Activated T-cell treated with anti-CD3 and anti-CD28 coated beads, Interleukin-2, amount 50 U/mL, for 24 hours (primary cell): ENCODE data around the gene SALL2.
A peak's percentile ranks its signal among the peaks of the same experiment; 100 is the strongest.

Experiments
- DNase-seq: peaks from one replicate; pipeline ENCODE4 v3.0.0-alpha.2; 2020
- H3K27ac Mint-ChIP-seq: 2 replicates; pipeline ENCODE4 v1.8.0; 2020; ENCODE audit warnings: mild to moderate bottlenecking, mixed read lengths
- H3K27me3 Mint-ChIP-seq: 2 replicates; pipeline ENCODE4 v1.8.0; 2020; ENCODE audit warnings: mixed read lengths
- H3K36me3 Mint-ChIP-seq: 2 replicates; pipeline ENCODE4 v1.8.0; 2020; ENCODE audit warnings: low read depth, mixed read lengths
- H3K4me1 Mint-ChIP-seq: 2 replicates; pipeline ENCODE4 v1.8.0; 2020; ENCODE audit warnings: low read depth, mixed read lengths
- H3K4me3 Mint-ChIP-seq: 2 replicates; pipeline ENCODE4 v1.8.0; 2020; ENCODE audit warnings: mild to moderate bottlenecking, moderate library complexity, mixed read lengths
- H3K9me3 Mint-ChIP-seq: 2 replicates; pipeline ENCODE4 v1.8.0; 2020; ENCODE audit warnings: mixed read lengths

The SALL2 gene

GRCh38 chr14:21536418-21537089, 10.4 kb upstream of the SALL2 start:
- H3K27me3 Mint-ChIP-seq = peaks cover 65% of the 10 kb centered on the region
- H3K9me3 Mint-ChIP-seq = no peaks in the 10 kb centered on the region
- no peaks in the 10 kb centered on the region for H3K36me3 Mint-ChIP-seq
- H3K4me1 Mint-ChIP-seq = peaks cover 11% of the 10 kb centered on the region
- DNase-seq = no peak
- H3K27ac Mint-ChIP-seq = no peak overlapping the region
- H3K4me3 Mint-ChIP-seq = no peak overlapping the region

GRCh38 chr14:21535545-21536417, 9.6 kb upstream of the SALL2 start:
- Mint-ChIP-seq H3K4me3 (no peak overlapping the region), H3K4me1 (peaks cover 11% of the 10 kb centered on the region), H3K36me3 (no peaks in the 10 kb centered on the region), H3K27me3 (peaks cover 62% of the 10 kb centered on the region), H3K9me3 (no peaks in the 10 kb centered on the region), H3K27ac (no peak overlapping the region)
- no peak for DNase-seq

DNA sequence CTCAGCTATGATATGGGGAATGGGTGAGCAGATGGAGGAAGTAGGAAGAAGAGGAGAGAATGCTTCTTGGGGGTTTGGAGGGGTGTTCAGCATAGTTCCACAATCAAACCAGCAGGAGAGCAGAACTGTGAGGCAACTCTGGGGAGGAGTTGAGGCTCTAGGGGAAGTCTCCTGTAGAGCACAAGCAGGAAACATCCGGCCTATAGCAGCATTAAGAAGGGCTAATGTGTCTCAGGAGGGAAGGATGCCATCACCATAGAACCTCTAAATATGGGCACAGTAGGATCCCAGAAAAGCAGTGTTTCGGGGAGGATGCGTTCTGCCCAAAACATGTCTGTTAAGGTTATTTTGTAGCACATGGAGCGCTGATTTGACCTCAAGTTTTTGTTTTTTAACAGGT, 8.4 kb upstream of the SALL2 start:
- Mint-ChIP-seq H3K4me1 (peaks cover 11% of the 10 kb centered on the region), H3K36me3 (no peaks in the 10 kb centered on the region), H3K27ac (no peak overlapping the region), H3K27me3 (peaks cover 59% of the 10 kb centered on the region), H3K9me3 (no peaks in the 10 kb centered on the region), H3K4me3 (no peak overlapping the region)
- no peak for DNase-seq

- no peak for DNase-seq
- Mint-ChIP-seq H3K36me3 (no peaks in the 10 kb centered on the region), H3K9me3 (no peaks in the 10 kb centered on the region), H3K4me1 (peaks cover 11% of the 10 kb centered on the region), H3K27me3 (peaks cover 47% of the 10 kb centered on the region), H3K4me3 (no peak overlapping the region), H3K27ac (no peak overlapping the region)
Measured at GRCh38 chr14:21533294-21533693, 7.1 kb upstream of the SALL2 start.

DNA sequence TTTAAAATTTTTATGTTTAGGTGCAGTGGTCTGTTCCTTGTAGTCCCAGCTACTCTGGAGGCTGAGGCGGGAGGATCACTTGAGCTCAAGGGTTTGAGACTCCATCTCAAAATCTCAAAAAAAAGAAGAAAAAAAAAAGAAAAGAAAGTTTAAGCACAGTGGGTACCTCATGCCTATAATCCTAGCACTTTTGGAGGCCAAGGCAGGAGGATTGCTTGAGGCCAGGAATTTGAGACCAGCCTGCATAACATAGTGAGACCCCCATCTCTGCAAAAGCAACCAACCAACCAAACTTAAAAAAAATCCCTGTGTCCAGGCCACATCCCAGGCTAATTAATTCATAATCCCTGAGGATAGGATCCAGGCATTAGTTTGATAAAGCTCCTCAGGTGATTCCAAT, 3.4 kb upstream of the SALL2 start:
- H3K4me3 Mint-ChIP-seq = no peak overlapping the region
- no peak for DNase-seq
- peaks cover 12% of the 10 kb centered on the region for H3K27me3 Mint-ChIP-seq
- no peak overlapping the region for H3K27ac Mint-ChIP-seq
- H3K4me1 Mint-ChIP-seq = peaks cover 14% of the 10 kb centered on the region
- H3K9me3 Mint-ChIP-seq = no peaks in the 10 kb centered on the region
- no peaks in the 10 kb centered on the region for H3K36me3 Mint-ChIP-seq

- Mint-ChIP-seq H3K4me3 (no peak overlapping the region), H3K36me3 (no peaks in the 10 kb centered on the region), H3K27me3 (peaks cover 7% of the 10 kb centered on the region), H3K27ac (no peak overlapping the region), H3K9me3 (no peaks in the 10 kb centered on the region), H3K4me1 (peaks cover 14% of the 10 kb centered on the region)
- no peak for DNase-seq
Measured at GRCh38 chr14:21528381-21529348, 2.5 kb upstream of the SALL2 start.

GRCh38 chr14:21527318-21527679, 1.2 kb upstream of the SALL2 start:
- Mint-ChIP-seq H3K9me3 (no peaks in the 10 kb centered on the region), H3K4me3 (peak overlapping the region; percentile 81), H3K36me3 (no peaks in the 10 kb centered on the region), H3K27ac (no peak overlapping the region), H3K4me1 (peaks cover 14% of the 10 kb centered on the region), H3K27me3 (peaks cover 2% of the 10 kb centered on the region)
- no peak for DNase-seq

- DNase-seq = no peak
- Mint-ChIP-seq H3K4me1 (peaks cover 14% of the 10 kb centered on the region), H3K9me3 (no peaks in the 10 kb centered on the region), H3K36me3 (no peaks in the 10 kb centered on the region), H3K27me3 (no peaks in the 10 kb centered on the region), H3K4me3 (peak overlapping the region; percentile 81), H3K27ac (peak overlapping the region; percentile 32)
Measured at GRCh38 chr14:21526672-21527317, 649 bp upstream of the SALL2 start.

DNA sequence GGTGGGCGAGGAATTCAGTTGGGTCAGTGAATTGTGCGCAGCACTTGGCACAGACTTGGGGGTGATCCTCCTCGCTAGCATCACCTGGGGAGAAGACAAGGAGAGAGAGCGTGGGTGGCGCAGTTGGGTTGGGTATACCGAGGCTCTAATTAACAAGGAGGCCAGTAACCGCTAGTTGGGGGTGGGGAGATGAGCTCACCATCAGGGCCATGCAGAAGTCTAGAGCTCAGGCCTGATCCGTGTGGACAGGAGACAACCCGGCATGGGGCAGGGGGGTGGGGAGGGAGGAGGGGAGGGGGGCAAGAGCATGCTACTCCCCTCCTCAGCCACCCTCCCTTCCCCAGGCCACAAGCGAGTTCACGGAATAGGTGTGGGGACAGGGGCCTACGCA, 580 bp downstream of the SALL2 start:
- Mint-ChIP-seq H3K4me3 (peak overlapping the region; percentile 81), H3K27ac (peak overlapping the region; percentile 72), H3K36me3 (no peaks in the 10 kb centered on the region), H3K27me3 (no peaks in the 10 kb centered on the region), H3K4me1 (peaks cover 14% of the 10 kb centered on the region), H3K9me3 (no peaks in the 10 kb centered on the region)
- no peak for DNase-seq

DNA sequence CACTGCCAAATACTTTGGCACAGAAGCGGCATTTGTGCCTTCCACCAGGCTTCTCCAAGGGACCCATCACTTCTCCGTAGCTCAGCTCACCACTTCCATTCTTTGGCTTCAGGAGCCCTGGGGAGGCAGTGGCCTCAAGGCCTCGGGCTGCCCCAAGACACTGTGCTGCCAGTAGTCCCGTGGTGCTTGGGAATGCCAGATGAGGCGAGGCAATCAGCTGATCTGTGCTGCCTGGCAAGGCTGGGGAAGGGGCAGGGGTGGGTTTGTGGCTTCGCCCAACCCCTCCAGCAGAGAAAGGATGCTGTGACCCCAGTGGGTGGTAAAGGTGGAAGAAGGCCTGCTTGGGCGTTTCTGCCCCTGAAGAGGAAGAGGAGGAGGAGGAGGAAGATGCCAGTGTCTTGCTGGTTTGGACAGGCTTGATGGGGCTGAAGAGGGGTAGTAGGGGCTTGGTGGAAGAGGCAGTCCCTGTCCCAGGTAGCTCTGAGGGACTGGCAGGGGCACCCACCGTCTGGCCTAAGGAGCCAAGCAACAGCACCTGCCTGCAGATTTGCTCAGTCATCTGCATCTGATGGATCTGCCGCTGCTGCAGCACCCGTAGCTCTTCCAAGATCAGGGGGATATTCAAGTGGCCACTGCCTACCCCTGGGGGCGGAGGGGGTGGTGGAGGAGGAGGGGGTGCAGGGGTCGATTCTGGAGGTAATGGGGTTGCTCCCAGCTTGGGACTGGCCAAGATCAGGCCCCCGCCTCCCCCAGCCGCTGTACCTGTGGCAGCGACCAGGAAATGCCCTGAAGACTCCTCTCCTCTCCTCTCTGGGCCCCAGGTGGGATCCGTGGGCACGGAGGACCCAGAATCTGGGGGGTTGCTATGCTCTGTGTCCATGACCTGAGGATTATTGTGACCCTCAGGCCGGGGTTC, 1.3 kb downstream of the SALL2 start:
- H3K27me3 Mint-ChIP-seq = no peaks in the 10 kb centered on the region
- DNase-seq = no peak
- no peaks in the 10 kb centered on the region for H3K36me3 Mint-ChIP-seq
- peaks cover 14% of the 10 kb centered on the region for H3K4me1 Mint-ChIP-seq
- peak overlapping the region; percentile 72 for H3K27ac Mint-ChIP-seq
- H3K9me3 Mint-ChIP-seq = no peaks in the 10 kb centered on the region
- peak overlapping the region; percentile 81 for H3K4me3 Mint-ChIP-seq

GRCh38 chr14:21523203-21523602, 2.9 kb downstream of the SALL2 start:
- no peaks in the 10 kb centered on the region for H3K36me3 Mint-ChIP-seq
- peaks cover 14% of the 10 kb centered on the region for H3K4me1 Mint-ChIP-seq
- H3K4me3 Mint-ChIP-seq = no peak overlapping the region
- no peak for DNase-seq
- no peaks in the 10 kb centered on the region for H3K27me3 Mint-ChIP-seq
- no peaks in the 10 kb centered on the region for H3K9me3 Mint-ChIP-seq
- H3K27ac Mint-ChIP-seq = no peak overlapping the region

DNA sequence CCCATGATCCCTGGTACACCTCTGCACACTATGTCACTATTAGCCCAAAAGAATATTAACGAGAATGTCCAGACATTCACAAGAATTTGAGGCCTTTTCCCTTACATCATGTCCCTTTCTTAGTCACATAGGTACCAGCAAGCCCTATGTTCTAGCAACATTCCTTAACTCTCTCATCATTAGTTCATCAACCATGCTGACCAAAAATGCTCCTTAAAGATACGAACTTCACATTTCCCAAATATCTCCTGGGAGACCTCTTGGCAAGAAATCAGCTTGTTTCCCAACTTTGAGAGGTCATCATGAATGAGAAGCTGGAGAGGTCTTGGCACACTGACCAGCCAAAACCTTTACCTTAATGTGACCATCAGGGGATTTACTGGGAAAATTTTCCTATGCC, 4.6 kb downstream of the SALL2 start:
- Mint-ChIP-seq H3K36me3 (no peaks in the 10 kb centered on the region), H3K9me3 (no peaks in the 10 kb centered on the region), H3K4me3 (no peak overlapping the region), H3K27ac (no peak overlapping the region), H3K27me3 (no peaks in the 10 kb centered on the region), H3K4me1 (peaks cover 5% of the 10 kb centered on the region)
- no peak for DNase-seq

- peaks cover 2% of the 10 kb centered on the region for H3K4me1 Mint-ChIP-seq
Measured at GRCh38 chr14:21520767-21521166, 5.4 kb downstream of the SALL2 start.

More at GRCh38 chr14:21520767-21521166, 5.4 kb downstream of the SALL2 start:
- H3K27me3 Mint-ChIP-seq = peaks cover 3% of the 10 kb centered on the region
- no peaks in the 10 kb centered on the region for H3K9me3 Mint-ChIP-seq
- H3K36me3 Mint-ChIP-seq = no peaks in the 10 kb centered on the region
- no peak for DNase-seq
- no peak overlapping the region for H3K4me3 Mint-ChIP-seq
- no peak overlapping the region for H3K27ac Mint-ChIP-seq
